Astrocyte (in vitro differentiated cells and primary cell): ENCODE measurements around the gene PHF12. TPM values are rescaled to one million over a fixed set of nuclear protein-coding genes. Genes with fewer than 3 reads are reported as not detected.

Experiments used
- DNase-seq: peaks from one replicate; pipeline ENCODE4 v3.0.0-alpha.2; 2010; ENCODE audit warnings: low read depth
- FAIRE-seq: peaks from 2 replicates; lab custom pipeline; 2011; peaks lifted over from hg19 to GRCh38; lab: Jason Lieb, UNC
- H2AFZ ChIP-seq: 2 replicates; pipeline ENCODE4 v1.6.0; 2012; ENCODE audit warnings: low read depth, low read length, inconsistent platforms
- H3K27ac ChIP-seq: 2 replicates; pipeline ENCODE4 v1.5.1; 2011; ENCODE audit warnings: low read depth, low read length, inconsistent platforms
- H3K27me3 ChIP-seq: 2 replicates; pipeline ENCODE4 v1.6.0; 2011; ENCODE audit warnings: low read length, inconsistent platforms; ENCODE audit not compliant: insufficient read depth
- H3K36me3 ChIP-seq: 2 replicates; pipeline ENCODE4 v1.5.1; 2011; ENCODE audit warnings: low read length, inconsistent platforms; ENCODE audit not compliant: insufficient read depth
- H3K4me1 ChIP-seq: 2 replicates; pipeline ENCODE4 v1.5.1; 2011; ENCODE audit warnings: low read length, inconsistent platforms; ENCODE audit not compliant: insufficient read depth
- H3K4me2 ChIP-seq: 2 replicates; pipeline ENCODE4 v1.6.0; 2012; ENCODE audit warnings: low read length, inconsistent platforms
- H3K4me3 ChIP-seq: 2 replicates; pipeline ENCODE4 v1.5.1; 2011; ENCODE audit warnings: low read depth, mild to moderate bottlenecking, low read length, inconsistent platforms; ENCODE audit not compliant: insufficient read depth
- H3K79me2 ChIP-seq: 2 replicates; pipeline ENCODE4 v1.6.0; 2012; ENCODE audit warnings: mild to moderate bottlenecking, low read length, inconsistent platforms; ENCODE audit not compliant: insufficient read depth
- H3K9ac ChIP-seq: 2 replicates; pipeline ENCODE4 v1.6.0; 2012; ENCODE audit warnings: mild to moderate bottlenecking, low read length, inconsistent platforms
- H3K9me3 ChIP-seq: 2 replicates; pipeline ENCODE4 v1.5.1; 2012; ENCODE audit warnings: low read depth, mild to moderate bottlenecking, low read length, inconsistent platforms; ENCODE audit not compliant: insufficient read depth
- H4K20me1 ChIP-seq: 2 replicates; pipeline ENCODE4 v1.6.0; 2012; ENCODE audit warnings: low read length, inconsistent platforms; ENCODE audit not compliant: insufficient read depth
- H3K27ac Mint-ChIP-seq: one replicate; pipeline ENCODE4 v1.8.0; 2021; ENCODE audit warnings: mild to moderate bottlenecking, mixed read lengths; ENCODE audit not compliant: unreplicated experiment
- H3K27me3 Mint-ChIP-seq: one replicate; pipeline ENCODE4 v1.8.0; 2021; ENCODE audit warnings: low read depth, mixed read lengths; ENCODE audit not compliant: unreplicated experiment
- H3K36me3 Mint-ChIP-seq: one replicate; pipeline ENCODE4 v1.8.0; 2021; ENCODE audit warnings: low read depth, mixed read lengths; ENCODE audit not compliant: unreplicated experiment
- H3K4me1 Mint-ChIP-seq: one replicate; pipeline ENCODE4 v1.8.0; 2021; ENCODE audit warnings: low read depth, mixed read lengths; ENCODE audit not compliant: unreplicated experiment
- H3K4me3 Mint-ChIP-seq: one replicate; pipeline ENCODE4 v1.8.0; 2021; ENCODE audit warnings: mild to moderate bottlenecking, moderate library complexity, mixed read lengths; ENCODE audit not compliant: unreplicated experiment
- H3K9me3 Mint-ChIP-seq: one replicate; pipeline ENCODE4 v1.8.0; 2021; ENCODE audit warnings: mild to moderate bottlenecking, mixed read lengths; ENCODE audit not compliant: unreplicated experiment
- CTCF ChIP-seq: IDR thresholded peaks from 2 replicates; pipeline ENCODE4 v1.5.1; 2011; ENCODE audit warnings: low read depth, mild to moderate bottlenecking, inconsistent platforms, low read length, moderate library complexity; ENCODE audit not compliant: insufficient read depth
- EZH2 ChIP-seq: IDR thresholded peaks from 2 replicates; pipeline ENCODE4 v1.6.1; 2012; ENCODE audit warnings: mild to moderate bottlenecking, low read length, inconsistent platforms; ENCODE audit not compliant: insufficient read depth
- total RNA-seq: library from RNA; stranded (reverse); gene quantifications from 2 replicates; pipeline ENCODE4 v1.2.1, GENCODE V29; 2021

Gene PHF12
- total RNA-seq, 1 donor from 2014 or later = 41.6 TPM

- no peak overlapping the region for H3K27ac Mint-ChIP-seq
- H3K4me1 Mint-ChIP-seq = no peaks in the 10 kb centered on the region
- FAIRE-seq = no peak
These were observed 80.2 kb downstream of the PHF12 start for GRCh38 chr17:28871056-28871579.

GRCh38 chr17:28867276-28867675, 84.0 kb downstream of the PHF12 start:
- Mint-ChIP-seq H3K27me3 (peaks cover 9% of the 10 kb centered on the region), H3K4me1 (peaks cover 3% of the 10 kb centered on the region), H3K27ac (no peak overlapping the region), H3K36me3 (peaks cover 6% of the 10 kb centered on the region), H3K9me3 (no peaks in the 10 kb centered on the region), H3K4me3 (no peak overlapping the region)
- Histone ChIP-seq H3K27me3 (no peaks in the 10 kb centered on the region), H3K4me1 (no peaks in the 10 kb centered on the region), H3K4me3 (no peak overlapping the region), H3K4me2 (no peak overlapping the region), H3K79me2 (no peaks in the 10 kb centered on the region), H3K9ac (no peak overlapping the region), H3K9me3 (no peaks in the 10 kb centered on the region), H2AFZ (no peak overlapping the region), H3K36me3 (no peaks in the 10 kb centered on the region), H4K20me1 (no peaks in the 10 kb centered on the region), H3K27ac (no peak overlapping the region)
- TF ChIP-seq EZH2 (no peak), CTCF (no peak)
- DNase-seq (no peak), FAIRE-seq (no peak)

More at GRCh38 chr17:28871056-28871579, 80.2 kb downstream of the PHF12 start:
- H3K9me3 Mint-ChIP-seq = no peaks in the 10 kb centered on the region
- no peak overlapping the region for H3K4me2 ChIP-seq
- H3K4me1 ChIP-seq = no peaks in the 10 kb centered on the region
- no peaks in the 10 kb centered on the region for H3K27me3 ChIP-seq
- no peak for TF ChIP-seq CTCF
- TF ChIP-seq EZH2 = no peak
- no peaks in the 10 kb centered on the region for H3K36me3 ChIP-seq
- peaks cover 11% of the 10 kb centered on the region for H3K27me3 Mint-ChIP-seq
- no peak overlapping the region for H3K27ac ChIP-seq
- no peak for DNase-seq
- no peak overlapping the region for H3K4me3 ChIP-seq
- H3K9ac ChIP-seq = no peak overlapping the region
- no peaks in the 10 kb centered on the region for H4K20me1 ChIP-seq
- H2AFZ ChIP-seq = no peak overlapping the region
- H3K4me3 Mint-ChIP-seq = no peak overlapping the region
- no peaks in the 10 kb centered on the region for H3K9me3 ChIP-seq
- no peaks in the 10 kb centered on the region for H3K36me3 Mint-ChIP-seq
- no peaks in the 10 kb centered on the region for H3K79me2 ChIP-seq

GRCh38 chr17:28865946-28866752, 85.2 kb downstream of the PHF12 start:
- peak overlapping the region; percentile 3 for H3K27ac Mint-ChIP-seq
- H3K9me3 ChIP-seq = no peaks in the 10 kb centered on the region
- no peaks in the 10 kb centered on the region for H3K79me2 ChIP-seq
- no peaks in the 10 kb centered on the region for H3K36me3 ChIP-seq
- H3K4me2 ChIP-seq = no peak overlapping the region
- DNase-seq = no peak
- TF ChIP-seq EZH2 = no peak
- TF ChIP-seq CTCF = no peak
- H3K27me3 Mint-ChIP-seq = peaks cover 6% of the 10 kb centered on the region
- no peaks in the 10 kb centered on the region for H4K20me1 ChIP-seq
- H3K4me3 ChIP-seq = no peak overlapping the region
- no peak overlapping the region for H3K4me3 Mint-ChIP-seq
- no peak for FAIRE-seq
- H3K4me1 Mint-ChIP-seq = peaks cover 3% of the 10 kb centered on the region
- H3K27ac ChIP-seq = no peak overlapping the region
- H3K9ac ChIP-seq = no peak overlapping the region
- peaks cover 8% of the 10 kb centered on the region for H3K36me3 Mint-ChIP-seq
- no peaks in the 10 kb centered on the region for H3K27me3 ChIP-seq
- H3K9me3 Mint-ChIP-seq = no peaks in the 10 kb centered on the region
- H2AFZ ChIP-seq = no peak overlapping the region
- no peaks in the 10 kb centered on the region for H3K4me1 ChIP-seq
